Measurements from ENCODE around the gene LTN1.
"Not testable (repeated sequence)": the region's sequence is repeated elsewhere in the genome, so short reads cannot be mapped to it uniquely, and the experiment has no call there.

Gene LTN1

DNA sequence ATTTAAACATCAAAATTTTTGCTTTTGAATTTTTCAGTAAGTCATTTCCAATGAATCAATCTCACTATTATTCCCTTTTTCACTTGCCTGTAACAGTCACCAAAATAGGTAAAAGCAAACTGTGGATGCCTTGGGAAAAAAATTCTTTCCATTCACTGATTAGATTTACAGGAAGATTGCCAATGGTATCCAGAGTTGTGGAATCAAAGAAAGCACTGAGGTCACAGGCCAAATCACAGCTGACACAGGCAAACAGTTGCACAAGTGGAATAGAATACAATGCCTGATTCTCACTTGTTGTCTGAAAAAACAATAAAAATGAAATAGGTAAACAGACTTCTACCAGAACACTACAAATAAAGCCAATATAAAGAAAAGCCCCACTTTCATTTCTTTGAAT, 48.4 kb downstream of the LTN1 start:
- no peak for DNase-seq (ENCODE audit: low read depth)
- TF ChIP-seq, protein P1, sequence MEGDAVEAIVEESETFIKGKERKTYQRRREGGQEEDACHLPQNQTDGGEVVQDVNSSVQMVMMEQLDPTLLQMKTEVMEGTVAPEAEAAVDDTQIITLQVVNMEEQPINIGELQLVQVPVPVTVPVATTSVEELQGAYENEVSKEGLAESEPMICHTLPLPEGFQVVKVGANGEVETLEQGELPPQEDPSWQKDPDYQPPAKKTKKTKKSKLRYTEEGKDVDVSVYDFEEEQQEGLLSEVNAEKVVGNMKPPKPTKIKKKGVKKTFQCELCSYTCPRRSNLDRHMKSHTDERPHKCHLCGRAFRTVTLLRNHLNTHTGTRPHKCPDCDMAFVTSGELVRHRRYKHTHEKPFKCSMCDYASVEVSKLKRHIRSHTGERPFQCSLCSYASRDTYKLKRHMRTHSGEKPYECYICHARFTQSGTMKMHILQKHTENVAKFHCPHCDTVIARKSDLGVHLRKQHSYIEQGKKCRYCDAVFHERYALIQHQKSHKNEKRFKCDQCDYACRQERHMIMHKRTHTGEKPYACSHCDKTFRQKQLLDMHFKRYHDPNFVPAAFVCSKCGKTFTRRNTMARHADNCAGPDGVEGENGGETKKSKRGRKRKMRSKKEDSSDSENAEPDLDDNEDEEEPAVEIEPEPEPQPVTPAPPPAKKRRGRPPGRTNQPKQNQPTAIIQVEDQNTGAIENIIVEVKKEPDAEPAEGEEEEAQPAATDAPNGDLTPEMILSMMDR (IDR thresholded peaks at IDR 0.05; ENCODE audit: insufficient read depth, low read depth, low read length, missing control alignments) = no peak
- no peak overlapping the region for H3K4me3 ChIP-seq (ENCODE audit: low read length)

- TF ChIP-seq, protein P1 (IDR thresholded peaks at IDR 0.05; ENCODE audit: insufficient read depth, low read depth, low read length, missing control alignments) = no peak
- no peak for DNase-seq (ENCODE audit: low read depth)
- no peak overlapping the region for H3K4me3 ChIP-seq (ENCODE audit: low read length)
Measured at GRCh38 chr21:28943631-28944030, 49.0 kb downstream of the LTN1 start.

DNA sequence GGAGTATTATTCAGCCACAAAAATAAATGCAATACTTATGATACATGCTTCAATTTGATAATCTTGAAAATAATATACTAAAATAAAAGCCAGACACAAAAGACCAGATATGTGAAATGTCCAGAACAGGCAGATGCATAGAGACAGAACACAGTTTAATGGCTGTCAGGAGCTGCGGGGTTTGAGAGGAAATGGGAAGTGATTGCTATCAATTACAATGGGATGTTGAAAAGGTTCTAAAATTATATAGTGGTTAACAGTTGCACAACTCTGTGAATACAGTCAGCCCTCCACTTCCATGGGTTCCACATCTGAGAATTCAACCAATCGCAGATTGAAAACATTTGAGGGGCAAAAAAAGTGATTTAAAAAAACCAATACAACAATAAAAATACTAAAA, 54.0 kb downstream of the LTN1 start:
- TF ChIP-seq, protein P1 (IDR thresholded peaks at IDR 0.05; ENCODE audit: insufficient read depth, low read depth, low read length, missing control alignments) = no peak
- no peak for DNase-seq (ENCODE audit: low read depth)
- H3K4me3 ChIP-seq (ENCODE audit: low read length) = no peak overlapping the region

DNA sequence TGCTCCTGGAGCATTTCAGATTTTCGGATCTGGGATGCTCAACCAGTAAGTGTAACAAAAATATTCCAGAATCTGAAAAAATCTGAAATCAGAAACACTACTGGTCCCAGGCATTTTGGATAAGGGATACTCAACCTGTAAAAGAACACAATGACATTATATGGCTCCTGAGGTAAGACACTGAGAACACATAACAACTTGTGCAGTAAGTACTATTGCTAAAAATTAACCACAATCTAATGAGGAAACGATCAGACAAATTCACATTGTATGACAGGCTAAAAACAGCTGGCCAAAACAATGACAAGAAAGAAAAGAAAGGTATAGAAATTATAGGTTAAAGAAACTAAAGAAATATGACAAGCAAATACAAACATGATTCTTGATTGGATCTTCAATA, 54.9 kb downstream of the LTN1 start:
- DNase-seq (ENCODE audit: low read depth) = no peak
- H3K4me3 ChIP-seq (ENCODE audit: low read length) = no peak overlapping the region
- TF ChIP-seq, protein P1 (IDR thresholded peaks at IDR 0.05; ENCODE audit: insufficient read depth, low read depth, low read length, missing control alignments) = no peak

DNA sequence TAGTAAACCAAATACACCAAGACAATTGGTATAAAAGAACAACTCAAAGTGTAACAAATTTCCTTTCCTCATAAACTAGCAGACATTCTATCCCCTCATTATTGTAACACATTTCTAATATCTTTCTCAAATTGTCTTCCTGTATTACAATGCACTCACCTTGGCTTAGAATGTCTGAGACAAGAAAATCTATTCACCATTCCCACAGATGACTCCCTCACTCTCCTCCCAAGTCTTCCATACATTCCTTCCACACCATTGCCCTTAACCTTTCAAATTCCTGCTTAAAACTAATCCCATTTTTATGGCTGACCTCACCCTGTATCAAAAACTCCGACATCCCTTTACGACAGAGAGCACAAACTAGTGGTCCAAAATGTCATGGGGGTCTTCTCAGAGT, 56.0 kb downstream of the LTN1 start:
- DNase-seq (ENCODE audit: low read depth) = no peak
- TF ChIP-seq, protein P1 (IDR thresholded peaks at IDR 0.05; ENCODE audit: insufficient read depth, low read depth, low read length, missing control alignments) = no peak
- no peak overlapping the region for H3K4me3 ChIP-seq (ENCODE audit: low read length)

DNA sequence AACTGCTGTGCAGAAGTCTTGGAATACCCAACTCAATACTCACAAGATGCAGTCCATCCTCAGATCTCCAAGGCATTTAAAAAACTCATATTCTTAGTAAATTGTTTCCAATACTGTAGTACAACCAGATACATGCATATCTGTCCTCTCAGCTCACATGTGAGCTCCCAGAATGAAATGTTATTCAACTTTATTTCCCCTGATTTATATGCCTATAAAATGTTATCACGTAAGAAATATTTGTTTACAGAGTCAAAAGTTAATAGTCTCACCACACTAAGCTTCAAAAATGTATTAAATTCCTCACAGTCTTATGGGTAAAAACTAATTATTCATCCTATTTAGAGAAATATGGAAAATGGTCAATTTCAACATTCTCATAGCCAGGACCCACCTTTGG, 56.6 kb downstream of the LTN1 start:
- no peak for DNase-seq (ENCODE audit: low read depth)
- H3K4me3 ChIP-seq (ENCODE audit: low read length) = no peak overlapping the region
- TF ChIP-seq, protein P1 (IDR thresholded peaks at IDR 0.05; ENCODE audit: insufficient read depth, low read depth, low read length, missing control alignments) = no peak

- no peak overlapping the region for H3K4me3 ChIP-seq (ENCODE audit: low read length)
- no peak for DNase-seq (ENCODE audit: low read depth)
- TF ChIP-seq, protein P1 (IDR thresholded peaks at IDR 0.05; ENCODE audit: insufficient read depth, low read depth, low read length, missing control alignments) = no peak
Measured at GRCh38 chr21:28932717-28933116, 60.0 kb downstream of the LTN1 start.

- DNase-seq (ENCODE audit: low read depth); H3K4me3 ChIP-seq (ENCODE audit: low read length): not testable (repeated sequence)
Measured at GRCh38 chr21:28931708-28932372, 60.8 kb downstream of the LTN1 start.

Measured in epithelial cell of esophagus (primary cell).